ENCODE results near the gene FLVCR1. TPM values are rescaled to one million over a fixed set of nuclear protein-coding genes. Genes with fewer than 3 reads are reported as not detected.

FLVCR1 gene
- total RNA-seq: 10 to 100 TPM; 10.8 to 12.7 TPM
- polyA plus RNA-seq: 1 to 10 TPM; 1.5 to 3.1 TPM

DNA sequence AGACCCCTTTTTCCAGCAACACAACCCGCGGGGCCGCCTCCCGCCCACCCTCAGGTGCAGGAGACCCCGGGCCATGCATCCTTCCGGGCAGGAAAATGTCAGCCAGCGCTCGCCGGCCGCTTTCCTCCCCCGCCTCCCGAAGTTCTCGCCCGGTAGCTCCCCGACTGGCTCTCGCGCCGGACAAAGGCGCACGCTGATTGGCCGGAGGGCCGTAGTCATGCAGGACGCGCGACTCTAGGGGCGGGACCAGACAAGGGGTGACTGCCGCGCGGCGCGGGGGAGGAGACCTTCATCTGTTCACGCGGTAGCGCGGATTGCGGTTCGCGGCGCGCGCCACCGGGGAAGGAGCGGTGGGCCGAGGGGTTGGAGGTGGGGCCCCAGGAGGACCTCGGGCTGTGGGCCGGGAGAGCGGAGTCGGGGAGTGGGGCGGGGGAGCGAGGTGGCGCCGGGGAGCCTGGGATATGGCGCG lies at the start of gene FLVCR1:
Gene FLVCR1 (plus strand): TSS at position 284 of the 469 bp plus-strand sequence. CDS start 178 bp downstream, at position 462.
- Mint-ChIP-seq H3K4me3 (peak within 1 kb of the TSS in 7 of 8 donors; percentile 58 to 98 (median 95)), H3K9me3 (no peaks in the 10 kb centered on the region), H3K4me1 (peaks cover 11 to 20% (median 18%) of the 10 kb centered on the region in 4 donors), H3K36me3 (peaks cover 9 to 10% of the 10 kb centered on the region in 2 donors), H3K27ac (peak within 1 kb of the TSS; percentile 91 to 97 (median 93)), H3K27me3 (no peaks in the 10 kb centered on the region)
- POLR2A ChIA-PET (ENCODE audit: partially characterized antibody): interaction anchor here (0.5 to 2.2 kb wide), 8 partner anchors 23 to 822 kb away, joined by 3 to 28 read pairs (median 3); partner anchors contain the start of genes DTL, INTS7, NSL1 and TATDN3
- DNase-seq: peak; percentile 89 to 94 (median 90)
- Histone ChIP-seq H3K4me3 (ENCODE audit: low read length in 2 of 2) (peak within 1 kb of the TSS; percentile 58 to 75), H3K4me1 (ENCODE audit: insufficient read depth, low read length) (peaks cover 44% of the 10 kb centered on the region), H3K36me3 (ENCODE audit: insufficient read depth, low read length) (no peaks in the 10 kb centered on the region), H3K27me3 (ENCODE audit: insufficient read depth, low read length) (no peaks in the 10 kb centered on the region), H3K9me3 (ENCODE audit: control insufficient read depth in 1 of 2, low read length in 2 of 2) (no peaks in the 10 kb centered on the region), H3K27ac (ENCODE audit: low read depth, low read length) (peak within 1 kb of the TSS; percentile 71)
- intact Hi-C loops (cut with micrococcal nuclease): loop anchor here (1.0 to 5.0 kb wide), 3 partner anchors 67 to 1281 kb away; partner anchors contain the start of genes ANGEL2, NSL1, SLC30A1 and TATDN3
- CTCF ChIA-PET (ENCODE audit: partially characterized antibody): interaction anchor here (1.2 to 1.4 kb wide), 3 partner anchors 64 to 137 kb away, joined by 3 read pairs; no protein-coding TSS in a partner anchor

DNA sequence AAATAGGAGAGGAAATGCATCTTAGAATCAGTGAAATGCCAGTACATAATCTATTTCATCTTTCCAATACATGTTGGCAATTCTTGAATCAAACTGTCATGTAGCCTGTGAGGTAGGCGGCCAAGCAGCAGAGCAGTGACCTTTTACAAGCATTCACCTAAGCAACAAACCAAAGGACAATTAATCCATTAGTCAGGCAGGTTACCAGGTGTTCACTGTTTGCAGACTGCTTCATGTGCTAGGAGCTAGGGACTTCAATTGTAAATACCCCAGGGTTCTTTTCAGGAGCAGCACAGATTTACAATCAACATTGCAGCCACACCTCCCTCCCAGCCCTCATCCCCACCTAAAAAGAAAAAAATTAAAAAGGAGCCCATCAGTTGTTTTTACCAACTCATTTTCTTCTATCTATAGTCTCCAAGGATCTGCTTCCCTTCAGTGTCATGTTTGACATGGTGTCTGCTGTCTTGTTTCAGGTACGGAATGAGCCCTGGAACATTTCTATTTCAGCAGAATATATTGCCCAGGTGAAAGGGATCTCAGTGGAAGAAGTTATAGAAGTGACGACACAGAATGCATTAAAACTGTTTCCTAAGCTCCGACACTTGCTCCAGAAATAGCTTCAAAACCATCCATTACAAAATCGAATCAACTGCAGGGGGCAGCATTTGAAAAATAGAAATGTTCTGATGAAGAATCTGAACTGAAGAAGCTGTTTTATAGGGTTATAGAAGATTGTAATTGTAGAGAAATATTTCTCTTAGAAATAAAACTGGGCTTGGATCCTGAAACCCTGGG lies 43.3 kb upstream of the FLVCR1 start:
- ChIA-PET POLR2A (ENCODE audit: partially characterized antibody) (no interaction called here), CTCF (ENCODE audit: partially characterized antibody) (interaction anchor here (1.5 kb wide), 1 partner anchor 180 kb away, joined by 11 read pairs; no protein-coding TSS in a partner anchor)
- H3K27ac Mint-ChIP-seq: peak overlapping the region in 1 of 7 donors; percentile 42
- Histone ChIP-seq H3K27ac (ENCODE audit: low read depth, low read length) (no peak overlapping the region), H3K4me3 (ENCODE audit: low read length in 2 of 2) (no peak overlapping the region), H3K36me3 (ENCODE audit: insufficient read depth, low read length) (no peaks in the 10 kb centered on the region), H3K27me3 (ENCODE audit: insufficient read depth, low read length) (no peaks in the 10 kb centered on the region), H3K4me1 (ENCODE audit: insufficient read depth, low read length) (no peaks in the 10 kb centered on the region), H3K9me3 (ENCODE audit: control insufficient read depth in 1 of 2, low read length in 2 of 2) (no peaks in the 10 kb centered on the region)
- no peaks in the 10 kb centered on the region for H3K27me3 Mint-ChIP-seq
- H3K4me3 Mint-ChIP-seq: no peak overlapping the region
- H3K9me3 Mint-ChIP-seq: no peaks in the 10 kb centered on the region
- peak in 1 of 5 donors; percentile 6 for DNase-seq
- intact Hi-C loops (cut with micrococcal nuclease): loop anchor here (2.0 to 5.0 kb wide), 2 partner anchors 68 to 180 kb away; no protein-coding TSS in a partner anchor
- peaks cover 6 to 10% of the 10 kb centered on the region in 2 donors for H3K36me3 Mint-ChIP-seq
- H3K4me1 Mint-ChIP-seq: no peaks in the 10 kb centered on the region

DNA sequence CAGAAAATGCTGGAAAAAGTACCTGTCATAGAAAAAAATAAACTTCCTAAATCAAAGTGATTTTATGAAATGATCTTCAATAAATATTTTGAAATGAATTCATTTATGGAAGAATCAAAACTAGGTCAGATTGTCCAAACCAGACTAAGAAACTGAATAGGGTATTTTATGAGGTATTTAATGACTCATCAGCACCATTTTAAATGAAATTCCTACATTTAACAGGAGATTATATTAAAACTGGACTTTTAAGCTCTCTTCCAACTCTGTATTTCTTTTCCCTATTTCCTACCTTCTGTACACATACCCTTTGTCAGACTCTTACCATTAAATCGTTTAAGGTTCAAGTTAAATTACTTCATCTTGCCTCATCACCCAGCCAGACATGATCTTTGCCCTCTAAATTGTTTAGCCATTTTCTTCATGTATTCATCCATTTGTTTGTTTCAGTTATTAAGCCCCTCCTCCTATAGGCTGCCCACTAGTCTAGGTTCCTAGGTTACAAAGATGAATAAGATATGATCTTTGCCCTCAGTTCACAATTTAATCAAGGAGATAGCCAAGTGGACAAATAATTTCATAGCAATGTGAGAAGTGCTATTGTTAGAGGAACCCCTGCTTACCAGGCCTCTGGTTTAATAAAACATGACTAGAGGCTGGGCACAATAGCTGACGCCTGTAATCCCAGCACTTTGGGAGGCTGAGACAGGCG lies 41.4 kb upstream of the FLVCR1 start:
- Histone ChIP-seq H3K4me3 (ENCODE audit: low read length in 2 of 2) (no peak overlapping the region), H3K27ac (ENCODE audit: low read depth, low read length) (no peak overlapping the region), H3K36me3 (ENCODE audit: insufficient read depth, low read length) (no peaks in the 10 kb centered on the region), H3K27me3 (ENCODE audit: insufficient read depth, low read length) (no peaks in the 10 kb centered on the region), H3K4me1 (ENCODE audit: insufficient read depth, low read length) (no peaks in the 10 kb centered on the region), H3K9me3 (ENCODE audit: control insufficient read depth in 1 of 2, low read length in 2 of 2) (no peaks in the 10 kb centered on the region)
- H3K27ac Mint-ChIP-seq: no peak overlapping the region
- H3K27me3 Mint-ChIP-seq: no peaks in the 10 kb centered on the region
- no peak overlapping the region for H3K4me3 Mint-ChIP-seq
- DNase-seq: no peak
- no peaks in the 10 kb centered on the region for H3K4me1 Mint-ChIP-seq
- H3K36me3 Mint-ChIP-seq: peaks cover 6 to 10% of the 10 kb centered on the region in 2 donors
- POLR2A ChIA-PET (ENCODE audit: partially characterized antibody): no interaction called here
- CTCF ChIA-PET (ENCODE audit: partially characterized antibody): interaction anchor here (1.0 kb wide), 1 partner anchor 179 kb away, joined by 5 read pairs; no protein-coding TSS in a partner anchor
- no peaks in the 10 kb centered on the region for H3K9me3 Mint-ChIP-seq
- intact Hi-C loops (cut with micrococcal nuclease): loop anchor here (5.0 kb wide), 1 partner anchor 66 kb away; no protein-coding TSS in a partner anchor

- POLR2A ChIA-PET (ENCODE audit: partially characterized antibody): no interaction called here
- Histone ChIP-seq H3K9me3 (ENCODE audit: control insufficient read depth in 1 of 2, low read length in 2 of 2) (no peaks in the 10 kb centered on the region), H3K4me3 (ENCODE audit: low read length in 2 of 2) (no peak overlapping the region), H3K27me3 (ENCODE audit: insufficient read depth, low read length) (no peaks in the 10 kb centered on the region), H3K4me1 (ENCODE audit: insufficient read depth, low read length) (no peaks in the 10 kb centered on the region), H3K36me3 (ENCODE audit: insufficient read depth, low read length) (no peaks in the 10 kb centered on the region), H3K27ac (ENCODE audit: low read depth, low read length) (no peak overlapping the region)
- intact Hi-C loops (cut with micrococcal nuclease): loop anchor here (5.0 kb wide), 1 partner anchor 63 kb away; no protein-coding TSS in a partner anchor
- Mint-ChIP-seq H3K27me3 (no peaks in the 10 kb centered on the region), H3K4me3 (no peak overlapping the region), H3K9me3 (peaks cover 0 to 12% (median 4%) of the 10 kb centered on the region in 8 donors), H3K36me3 (peaks cover 4 to 13% of the 10 kb centered on the region in 2 donors), H3K4me1 (no peaks in the 10 kb centered on the region), H3K27ac (peak overlapping the region in 2 of 7 donors; percentile 17 to 51)
- no peak for DNase-seq
- CTCF ChIA-PET (ENCODE audit: partially characterized antibody): interaction anchor here (0.7 to 0.9 kb wide), 2 partner anchors 28 to 364 kb away, joined by 3 read pairs; no protein-coding TSS in a partner anchor
Observed at GRCh38 chr1:212819726-212820125, 38.3 kb upstream of the FLVCR1 start.

GRCh38 chr1:212820969-212821368 lies 37.1 kb upstream of the FLVCR1 start:
- Mint-ChIP-seq H3K4me3 (no peak overlapping the region), H3K27me3 (no peaks in the 10 kb centered on the region), H3K4me1 (no peaks in the 10 kb centered on the region), H3K27ac (no peak overlapping the region), H3K36me3 (peaks cover 2 to 8% of the 10 kb centered on the region in 2 donors), H3K9me3 (peaks cover 0 to 24% (median 14%) of the 10 kb centered on the region in 8 donors)
- POLR2A ChIA-PET (ENCODE audit: partially characterized antibody): no interaction called here
- Histone ChIP-seq H3K9me3 (ENCODE audit: control insufficient read depth in 1 of 2, low read length in 2 of 2) (peaks cover 0 to 6% of the 10 kb centered on the region in 2 donors), H3K36me3 (ENCODE audit: insufficient read depth, low read length) (no peaks in the 10 kb centered on the region), H3K4me3 (ENCODE audit: low read length in 2 of 2) (no peak overlapping the region), H3K4me1 (ENCODE audit: insufficient read depth, low read length) (no peaks in the 10 kb centered on the region), H3K27me3 (ENCODE audit: insufficient read depth, low read length) (no peaks in the 10 kb centered on the region), H3K27ac (ENCODE audit: low read depth, low read length) (no peak overlapping the region)
- no peak for DNase-seq
- CTCF ChIA-PET (ENCODE audit: partially characterized antibody): no interaction called here
- intact Hi-C loops (cut with micrococcal nuclease): no loop called here

- Histone ChIP-seq H3K27me3 (ENCODE audit: insufficient read depth, low read length) (no peaks in the 10 kb centered on the region), H3K27ac (ENCODE audit: low read depth, low read length) (no peak overlapping the region), H3K4me3 (ENCODE audit: low read length in 2 of 2) (no peak overlapping the region), H3K4me1 (ENCODE audit: insufficient read depth, low read length) (no peaks in the 10 kb centered on the region), H3K36me3 (ENCODE audit: insufficient read depth, low read length) (no peaks in the 10 kb centered on the region), H3K9me3 (ENCODE audit: control insufficient read depth in 1 of 2, low read length in 2 of 2) (peaks cover 0 to 9% of the 10 kb centered on the region in 2 donors)
- intact Hi-C loops (cut with micrococcal nuclease): no loop called here
- Mint-ChIP-seq H3K4me1 (no peaks in the 10 kb centered on the region), H3K27me3 (peaks cover 0 to 2% of the 10 kb centered on the region in 2 donors), H3K27ac (no peak overlapping the region), H3K9me3 (peaks cover 0 to 39% (median 25%) of the 10 kb centered on the region in 8 donors), H3K36me3 (peaks cover 2 to 14% of the 10 kb centered on the region in 2 donors), H3K4me3 (no peak overlapping the region)
- ChIA-PET POLR2A (ENCODE audit: partially characterized antibody) (no interaction called here), CTCF (ENCODE audit: partially characterized antibody) (no interaction called here)
- no peak for DNase-seq
Observed at GRCh38 chr1:212822956-212823355, 35.1 kb upstream of the FLVCR1 start.

Data from CD4-positive, alpha-beta memory T cell (primary cell).